HepG2 (cell line): ENCODE measurements around the gene GLRX5.

Source experiments
- ATF2 ChIP-seq: sonication (generic); formaldehyde crosslinking; IDR thresholded peaks from 2 replicates; pipeline ENCODE4 v1.4.0; 2020; ENCODE audit warnings: missing genetic modification reagents
- CREB1 ChIP-seq, 2 experiments: fragments of 450-650 bp in 1 of 2; IDR thresholded peaks; 2 replicates each; pipeline ENCODE4 v1.6.1; 2016 to 2017; ENCODE audit warnings: control low read depth in 1 of 2, mild to moderate bottlenecking in 1 of 2, missing compliant biosample characterization in 1 of 2, missing genetic modification characterization in 1 of 2
- ELF4 ChIP-seq: sonication (generic); formaldehyde crosslinking; IDR thresholded peaks from 2 replicates; pipeline ENCODE4 v1.5.0; 2020; ENCODE audit warnings: missing genetic modification reagents, mild to moderate bottlenecking, moderate library complexity, borderline replicate concordance
- HMG20A ChIP-seq: IDR thresholded peaks from 2 replicates; pipeline ENCODE4 v1.6.1; 2016; ENCODE audit warnings: borderline replicate concordance
- POLR2A ChIP-seq, 2 experiments: IDR thresholded peaks; 2 replicates each; pipeline ENCODE4 v1.6.1; 2011; ENCODE audit warnings: low read depth in 2 of 2, low read length in 2 of 2, mild to moderate bottlenecking in 1 of 2, moderate library complexity in 1 of 2; ENCODE audit not compliant: insufficient read depth in 1 of 2
- SRSF1 ChIP-seq: fragments of 200-400 bp; formaldehyde crosslinking; optimal IDR thresholded peaks from 2 replicates; pipeline ENCODE3; 2017; ENCODE audit warnings: mild to moderate bottlenecking, low read depth, low read length, moderate library complexity
- TBP ChIP-seq: sonication (generic); formaldehyde crosslinking; IDR thresholded peaks from 2 replicates; pipeline ENCODE4 v1.5.0; 2020; ENCODE audit warnings: missing genetic modification reagents
- ZBTB7A ChIP-seq: sonication (generic); formaldehyde crosslinking; IDR thresholded peaks from 2 replicates; pipeline ENCODE4 v1.8.0; 2022; ENCODE audit warnings: mild to moderate bottlenecking, missing genetic modification reagents
- ZHX1 ChIP-seq: sonication (generic); formaldehyde crosslinking; IDR thresholded peaks from 2 replicates; pipeline ENCODE4 v1.8.1; 2022; ENCODE audit warnings: low read depth, mild to moderate bottlenecking, missing genetic modification reagents
- ZNF101 ChIP-seq: sonication (generic); formaldehyde crosslinking; IDR thresholded peaks from 2 replicates; pipeline ENCODE4 v1.4.0; 2020; ENCODE audit warnings: mild to moderate bottlenecking, low read depth, missing genetic modification reagents, borderline replicate concordance
- ZNF253 ChIP-seq: sonication (generic); formaldehyde crosslinking; IDR thresholded peaks from 2 replicates; pipeline ENCODE4 v1.8.0; 2022; ENCODE audit warnings: mild to moderate bottlenecking, missing genetic modification reagents, borderline replicate concordance
- ZNF367 ChIP-seq: sonication (generic); formaldehyde crosslinking; IDR thresholded peaks from 2 replicates; pipeline ENCODE4 v1.4.0; 2020; ENCODE audit warnings: missing genetic modification reagents, borderline replicate concordance
- ZNF558 ChIP-seq: sonication (generic); formaldehyde crosslinking; IDR thresholded peaks from 2 replicates; pipeline ENCODE4 v1.9.0; 2022; ENCODE audit warnings: mild to moderate bottlenecking, missing genetic modification reagents, borderline replicate concordance

DNA sequence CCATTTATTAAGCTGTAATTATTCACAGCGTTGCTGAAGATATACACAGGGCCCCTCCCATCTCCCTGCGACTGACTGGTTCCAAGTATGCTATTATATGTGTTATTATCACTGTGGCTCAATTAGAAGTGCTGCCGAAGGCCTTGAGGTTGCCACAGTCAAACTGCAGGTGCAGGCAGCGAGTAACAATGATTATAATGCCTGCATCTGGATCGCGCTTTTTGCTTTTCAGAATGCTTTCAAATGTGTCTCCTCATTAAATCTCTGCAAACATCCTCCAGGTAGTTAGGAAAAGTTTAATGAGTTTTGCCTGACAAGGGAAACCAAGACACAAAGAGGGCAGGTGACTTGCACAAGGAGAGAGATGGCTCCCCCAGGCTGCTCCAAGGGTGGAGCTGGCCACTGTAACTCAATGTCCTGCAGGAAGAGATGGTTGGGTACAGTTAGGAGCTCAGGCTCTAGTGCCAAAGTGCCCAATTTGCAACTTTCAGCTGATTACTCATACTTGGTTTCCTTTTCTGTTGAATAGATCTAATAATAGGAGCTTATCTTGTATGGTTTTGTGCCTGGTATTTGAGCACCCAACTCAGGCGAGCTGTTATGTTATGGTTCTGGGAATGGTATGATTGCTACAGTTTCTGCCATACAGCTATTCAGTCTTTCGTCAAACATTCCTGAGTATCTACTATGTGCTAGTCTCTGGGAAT, 16.7 kb upstream of the GLRX5 start:
- TF ChIP-seq ZNF253 (CRISPR knock-in tag), result no peak
- no peak for TF ChIP-seq CREB1 (IDR thresholded peaks at IDR 0.05)
- TF ChIP-seq CREB1 (CRISPR knock-in tag; IDR thresholded peaks at IDR 0.05), result no peak
- no peak for TF ChIP-seq ZNF558 (CRISPR knock-in tag)
- TF ChIP-seq ZHX1, result no peak
- TF ChIP-seq ZNF367 (CRISPR knock-in tag), result no peak
- no peak for TF ChIP-seq POLR2A (IDR thresholded peaks at IDR 0.05; ENCODE audit: insufficient read depth in 1 of 2, low read depth in 2 of 2, low read length in 2 of 2)
- TF ChIP-seq HMG20A (CRISPR knock-in tag), result no peak
- no peak for TF ChIP-seq ELF4
- TF ChIP-seq ATF2 (CRISPR knock-in tag), result no peak
- TF ChIP-seq ZNF101 (CRISPR knock-in tag), result no peak
- TF ChIP-seq SRSF1, result no peak
- TF ChIP-seq ZBTB7A (CRISPR knock-in tag), result no peak
- TF ChIP-seq TBP (CRISPR knock-in tag), result no peak
